ACC112 (cell line): ENCODE results near the gene PLCB3.
"Not testable (repeated sequence)": the region's sequence is repeated elsewhere in the genome, so short reads cannot be mapped to it uniquely, and the experiment has no call there.

ENCODE experiments used
- H2AFZ ChIP-seq: fragments of 200-600 bp; sonication (generic); one replicate; pipeline ENCODE4 v1.6.0; 2017; ENCODE audit warnings: antibody characterized with exemption, low read length; ENCODE audit not compliant: unreplicated experiment
- H3K27ac ChIP-seq: fragments of 200-600 bp; sonication (generic); 2 replicates; pipeline ENCODE4 v1.5.1; 2014; ENCODE audit warnings: low read depth, mild to moderate bottlenecking, antibody characterized with exemption, low read length, moderate library complexity
- H3K27me3 ChIP-seq: fragments of 200-600 bp; sonication (generic); 2 replicates; pipeline ENCODE4 v1.6.1; 2014; ENCODE audit warnings: mild to moderate bottlenecking, antibody characterized with exemption, low read length, moderate library complexity, mixed read lengths; ENCODE audit not compliant: insufficient read depth
- H3K36me3 ChIP-seq: fragments of 200-600 bp; sonication (generic); 2 replicates; pipeline ENCODE4 v1.6.1; 2016; ENCODE audit warnings: mild to moderate bottlenecking, antibody characterized with exemption, low read length, moderate library complexity, mixed read lengths; ENCODE audit not compliant: insufficient read depth
- H3K4me1 ChIP-seq: fragments of 200-600 bp; sonication (generic); one replicate; pipeline ENCODE4 v1.6.1; 2016; ENCODE audit warnings: low read length, mixed read lengths; ENCODE audit not compliant: insufficient read depth, unreplicated experiment, control insufficient read depth
- H3K4me3 ChIP-seq: fragments of 200-600 bp; sonication (generic); 2 replicates; pipeline ENCODE4 v1.5.1; 2014; ENCODE audit warnings: mild to moderate bottlenecking, low read depth, low read length
- H3K79me2 ChIP-seq: fragments of 200-600 bp; sonication (generic); one replicate; pipeline ENCODE4 v1.6.0; 2016; ENCODE audit warnings: low read length; ENCODE audit not compliant: control insufficient read depth, unreplicated experiment, insufficient read depth

The PLCB3 gene

GRCh38 chr11:64314146-64314804 is 62.9 kb downstream of the PLCB3 start:
- Histone ChIP-seq H3K27ac (no peak overlapping the region), H3K79me2 (peaks cover 11% of the 10 kb centered on the region), H2AFZ (no peak overlapping the region), H3K36me3 (no peaks in the 10 kb centered on the region), H3K27me3 (no peaks in the 10 kb centered on the region), H3K4me3 (no peak overlapping the region), H3K4me1 (peaks cover 8% of the 10 kb centered on the region)

GRCh38 chr11:64314805-64315561 is 63.7 kb downstream of the PLCB3 start:
- Histone ChIP-seq H3K27ac (no peak overlapping the region), H3K27me3 (no peaks in the 10 kb centered on the region), H3K36me3 (no peaks in the 10 kb centered on the region), H3K4me1 (peaks cover 15% of the 10 kb centered on the region), H2AFZ (no peak overlapping the region), H3K4me3 (no peak overlapping the region), H3K79me2 (peaks cover 18% of the 10 kb centered on the region)

GRCh38 chr11:64315667-64316526 is 64.6 kb downstream of the PLCB3 start:
- H3K27ac ChIP-seq, H2AFZ ChIP-seq, H3K36me3 ChIP-seq, H3K27me3 ChIP-seq: not testable (repeated sequence)
- Histone ChIP-seq H3K4me3 (peak overlapping the region; percentile 93), H3K79me2 (peaks cover 18% of the 10 kb centered on the region), H3K4me1 (peaks cover 15% of the 10 kb centered on the region)

GRCh38 chr11:64316672-64317324 is 65.5 kb downstream of the PLCB3 start:
- Histone ChIP-seq H3K79me2 (peaks cover 18% of the 10 kb centered on the region), H3K4me1 (peaks cover 15% of the 10 kb centered on the region), H3K4me3 (peak overlapping the region; percentile 93), H3K36me3 (no peaks in the 10 kb centered on the region), H2AFZ (peak overlapping the region; percentile 27), H3K27ac (peak overlapping the region; percentile 95), H3K27me3 (no peaks in the 10 kb centered on the region)

GRCh38 chr11:64317325-64317960 is 66.1 kb downstream of the PLCB3 start, which contains the start of gene TRMT112:
Gene TRMT112 (minus strand): TSS chr11:64317559. CDS start chr11:64317526, 33 bp downstream.
- H2AFZ ChIP-seq = peak within 1 kb of the TSS; percentile 87
- H3K27ac ChIP-seq = peak within 1 kb of the TSS; percentile 95
- no peaks in the 10 kb centered on the region for H3K27me3 ChIP-seq
- H3K36me3 ChIP-seq = no peaks in the 10 kb centered on the region
- peaks cover 15% of the 10 kb centered on the region for H3K4me1 ChIP-seq
- peak within 1 kb of the TSS; percentile 93 for H3K4me3 ChIP-seq
- peaks cover 18% of the 10 kb centered on the region for H3K79me2 ChIP-seq

GRCh38 chr11:64317961-64318765 is 66.8 kb downstream of the PLCB3 start, which contains the start of gene PRDX5:
Gene PRDX5 (plus strand): TSS chr11:64318121. CDS start chr11:64318216, 95 bp downstream.
- peak within 1 kb of the TSS; percentile 93 for H3K4me3 ChIP-seq
- no peaks in the 10 kb centered on the region for H3K27me3 ChIP-seq
- H3K36me3 ChIP-seq = no peaks in the 10 kb centered on the region
- peak within 1 kb of the TSS; percentile 95 for H3K27ac ChIP-seq
- H2AFZ ChIP-seq = peak within 1 kb of the TSS; percentile 87
- peaks cover 15% of the 10 kb centered on the region for H3K4me1 ChIP-seq
- H3K79me2 ChIP-seq = peaks cover 18% of the 10 kb centered on the region
